Ramos (cell line): ENCODE results near the gene RAP1A.

Source experiments
- in situ Hi-C: fragments of 300-500 bp; cut with MboI; formaldehyde crosslinking; loops from one replicate; pipeline ENCODE4 v1.14.3; 2022; ENCODE audit warnings: low sequenced_read_pairs; ENCODE audit not compliant: unreplicated experiment

Gene RAP1A

GRCh38 chr1:111704776-111705175 lies 85.2 kb downstream of the RAP1A start:
- in situ Hi-C loops = no loop called here

GRCh38 chr1:111705841-111706240 lies 86.3 kb downstream of the RAP1A start:
- in situ Hi-C loops = no loop called here

GRCh38 chr1:111706921-111707320 lies 87.3 kb downstream of the RAP1A start:
- in situ Hi-C loops = no loop called here

GRCh38 chr1:111707906-111708305 lies 88.3 kb downstream of the RAP1A start:
- in situ Hi-C loops = no loop called here

GRCh38 chr1:111709986-111710385 lies 90.4 kb downstream of the RAP1A start:
- in situ Hi-C loops = no loop called here

GRCh38 chr1:111716333-111716732 lies 96.7 kb downstream of the RAP1A start:
- in situ Hi-C loops = no loop called here

GRCh38 chr1:111717450-111717849 lies 97.9 kb downstream of the RAP1A start:
- in situ Hi-C loops = no loop called here

GRCh38 chr1:111719135-111719534 lies 99.5 kb downstream of the RAP1A start:
- in situ Hi-C loops = no loop called here

GRCh38 chr1:111719674-111720132 lies 100.1 kb downstream of the RAP1A start:
- in situ Hi-C loops = no loop called here

GRCh38 chr1:111720274-111720976 lies 100.8 kb downstream of the RAP1A start:
- in situ Hi-C loops = no loop called here

GRCh38 chr1:111720977-111721786 lies 101.6 kb downstream of the RAP1A start:
- in situ Hi-C loops = no loop called here

GRCh38 chr1:111723091-111723806 lies 103.7 kb downstream of the RAP1A start:
- in situ Hi-C loops = no loop called here

- in situ Hi-C loops = no loop called here
These were observed 104.3 kb downstream of the RAP1A start for GRCh38 chr1:111723871-111724270.

- in situ Hi-C loops = no loop called here
These were observed 105.6 kb downstream of the RAP1A start for GRCh38 chr1:111725192-111725591.

- in situ Hi-C loops = no loop called here
These were observed 107.5 kb downstream of the RAP1A start for GRCh38 chr1:111727056-111727455.

- in situ Hi-C loops = no loop called here
These were observed 109.8 kb downstream of the RAP1A start for GRCh38 chr1:111729271-111729921.

- in situ Hi-C loops = no loop called here
These were observed 110.5 kb downstream of the RAP1A start for GRCh38 chr1:111729946-111730681.

- in situ Hi-C loops = no loop called here
These were observed 111.1 kb downstream of the RAP1A start for GRCh38 chr1:111730706-111731105.

- in situ Hi-C loops = no loop called here
These were observed 112.4 kb downstream of the RAP1A start for GRCh38 chr1:111731956-111732355.

- in situ Hi-C loops = no loop called here
These were observed 113.1 kb downstream of the RAP1A start for GRCh38 chr1:111732718-111733117.
